HUES6 (cell line): ENCODE measurements around the gene POU5F1.

Experiments used
- H3K27ac ChIP-seq: 2 replicates; pipeline ENCODE4 v1.7.0; 2013; ENCODE audit warnings: low read depth, mild to moderate bottlenecking, low read length, inconsistent platforms
- H3K27me3 ChIP-seq: 2 replicates; pipeline ENCODE4 v1.6.1; 2013; ENCODE audit warnings: low read length; ENCODE audit not compliant: control insufficient read depth, insufficient read depth
- H3K36me3 ChIP-seq: 2 replicates; pipeline ENCODE4 v1.6.1; 2013; ENCODE audit warnings: low read length; ENCODE audit not compliant: control insufficient read depth, insufficient read depth
- H3K4me1 ChIP-seq: 2 replicates; pipeline ENCODE4 v1.6.1; 2013; ENCODE audit warnings: low read length; ENCODE audit not compliant: control insufficient read depth, insufficient read depth
- H3K4me3 ChIP-seq: 2 replicates; pipeline ENCODE4 v1.5.1; 2013; ENCODE audit warnings: low read depth, low read length
- H3K9ac ChIP-seq: one replicate; pipeline ENCODE4 v1.6.1; 2013; ENCODE audit warnings: mild to moderate bottlenecking, low read length
- H3K9me3 ChIP-seq: 2 replicates; pipeline ENCODE4 v1.6.1; 2013; ENCODE audit warnings: low read depth, low read length; ENCODE audit not compliant: control insufficient read depth, insufficient read depth

The POU5F1 gene

GRCh38 chr6:31154436-31154835, 16.0 kb downstream of the POU5F1 start:
- no peak overlapping the region for H3K27ac ChIP-seq
- H3K4me1 ChIP-seq, result peaks cover 8% of the 10 kb centered on the region
- no peaks in the 10 kb centered on the region for H3K9me3 ChIP-seq
- H3K9ac ChIP-seq, result no peak overlapping the region
- H3K27me3 ChIP-seq, result no peaks in the 10 kb centered on the region
- H3K4me3 ChIP-seq, result no peak overlapping the region
- peaks cover 48% of the 10 kb centered on the region for H3K36me3 ChIP-seq

- peaks cover 8% of the 10 kb centered on the region for H3K4me1 ChIP-seq
- no peak overlapping the region for H3K4me3 ChIP-seq
- no peak overlapping the region for H3K27ac ChIP-seq
- H3K9me3 ChIP-seq, result no peaks in the 10 kb centered on the region
- no peak overlapping the region for H3K9ac ChIP-seq
- no peaks in the 10 kb centered on the region for H3K27me3 ChIP-seq
- peaks cover 60% of the 10 kb centered on the region for H3K36me3 ChIP-seq
Observed at GRCh38 chr6:31152781-31153180, 17.7 kb downstream of the POU5F1 start.

- Histone ChIP-seq H3K9ac (no peak overlapping the region), H3K4me3 (no peak overlapping the region), H3K9me3 (no peaks in the 10 kb centered on the region), H3K27ac (no peak overlapping the region), H3K4me1 (no peaks in the 10 kb centered on the region), H3K36me3 (peaks cover 68% of the 10 kb centered on the region), H3K27me3 (no peaks in the 10 kb centered on the region)
Observed at GRCh38 chr6:31149827-31150447, 20.5 kb downstream of the POU5F1 start.

- Histone ChIP-seq H3K9me3 (no peaks in the 10 kb centered on the region), H3K27ac (no peak overlapping the region), H3K36me3 (peaks cover 64% of the 10 kb centered on the region), H3K27me3 (no peaks in the 10 kb centered on the region), H3K4me1 (peaks cover 14% of the 10 kb centered on the region), H3K9ac (no peak overlapping the region), H3K4me3 (no peak overlapping the region)
Observed at GRCh38 chr6:31145386-31145785, 25.1 kb downstream of the POU5F1 start.

GRCh38 chr6:31144970-31145340, 25.5 kb downstream of the POU5F1 start:
- Histone ChIP-seq H3K9me3 (no peaks in the 10 kb centered on the region), H3K27me3 (no peaks in the 10 kb centered on the region), H3K36me3 (peaks cover 59% of the 10 kb centered on the region), H3K4me3 (no peak overlapping the region), H3K27ac (no peak overlapping the region), H3K4me1 (peaks cover 16% of the 10 kb centered on the region), H3K9ac (no peak overlapping the region)

GRCh38 chr6:31144296-31144969, 26.0 kb downstream of the POU5F1 start:
- Histone ChIP-seq H3K9ac (no peak overlapping the region), H3K27me3 (no peaks in the 10 kb centered on the region), H3K4me1 (peaks cover 21% of the 10 kb centered on the region), H3K27ac (no peak overlapping the region), H3K9me3 (no peaks in the 10 kb centered on the region), H3K4me3 (no peak overlapping the region), H3K36me3 (peaks cover 54% of the 10 kb centered on the region)

- Histone ChIP-seq H3K27ac (no peak overlapping the region), H3K9me3 (no peaks in the 10 kb centered on the region), H3K9ac (no peak overlapping the region), H3K27me3 (no peaks in the 10 kb centered on the region), H3K4me3 (no peak overlapping the region), H3K4me1 (peaks cover 33% of the 10 kb centered on the region), H3K36me3 (peaks cover 46% of the 10 kb centered on the region)
Observed at GRCh38 chr6:31143148-31143547, 27.3 kb downstream of the POU5F1 start.

GRCh38 chr6:31142361-31142761, 28.1 kb downstream of the POU5F1 start:
- H3K27me3 ChIP-seq, result no peaks in the 10 kb centered on the region
- H3K27ac ChIP-seq, result no peak overlapping the region

GRCh38 chr6:31140643-31141042, 29.8 kb downstream of the POU5F1 start:
- Histone ChIP-seq H3K4me3 (no peak overlapping the region), H3K9ac (no peak overlapping the region), H3K4me1 (peaks cover 39% of the 10 kb centered on the region), H3K36me3 (peaks cover 31% of the 10 kb centered on the region), H3K27ac (no peak overlapping the region), H3K27me3 (no peaks in the 10 kb centered on the region), H3K9me3 (no peaks in the 10 kb centered on the region)

More at GRCh38 chr6:31142361-31142761, 28.1 kb downstream of the POU5F1 start:
- Histone ChIP-seq H3K9ac (no peak overlapping the region), H3K4me1 (peaks cover 39% of the 10 kb centered on the region), H3K9me3 (no peaks in the 10 kb centered on the region), H3K36me3 (peaks cover 43% of the 10 kb centered on the region), H3K4me3 (no peak overlapping the region)

GRCh38 chr6:31139599-31139998, 30.9 kb downstream of the POU5F1 start:
- no peak overlapping the region for H3K4me3 ChIP-seq
- peaks cover 20% of the 10 kb centered on the region for H3K36me3 ChIP-seq
- H3K9ac ChIP-seq, result no peak overlapping the region
- no peak overlapping the region for H3K27ac ChIP-seq
- peaks cover 39% of the 10 kb centered on the region for H3K4me1 ChIP-seq
- H3K9me3 ChIP-seq, result no peaks in the 10 kb centered on the region
- H3K27me3 ChIP-seq, result no peaks in the 10 kb centered on the region

GRCh38 chr6:31138982-31139381, 31.5 kb downstream of the POU5F1 start, which contains the start of gene PSORS1C2:
Gene PSORS1C2, minus strand, starts transcription at chr6:31139066. Its CDS starts 40 bp downstream, at chr6:31139026.
- Histone ChIP-seq H3K27ac (no peak within 1 kb of the TSS), H3K27me3 (no peaks in the 10 kb centered on the region), H3K9me3 (no peaks in the 10 kb centered on the region), H3K36me3 (peaks cover 14% of the 10 kb centered on the region), H3K4me1 (peaks cover 39% of the 10 kb centered on the region), H3K9ac (no peak within 1 kb of the TSS), H3K4me3 (no peak within 1 kb of the TSS)
